Activated CD4-positive, alpha-beta T cell treated with anti-CD3 and anti-CD28 coated beads, Interleukin-2, amount 50 U/mL, for 48 hours (primary cell): ENCODE results near the gene PDE4D.
A peak's percentile ranks its signal among the peaks of the same experiment; 100 is the strongest.

Experiments
- DNase-seq, 2 experiments: peaks; one replicate each; pipeline ENCODE4 v3.0.0-alpha.2; 2020

The PDE4D gene

GRCh38 chr5:58934629-58935097, 958.9 kb downstream of the PDE4D start:
- no peak for DNase-seq

- DNase-seq: peak; percentile 30 to 36
Observed at GRCh38 chr5:58933891-58934628, 959.5 kb downstream of the PDE4D start.

- no peak for DNase-seq
Observed at GRCh38 chr5:58932057-58932612, 961.4 kb downstream of the PDE4D start.

- no peak for DNase-seq
Observed at GRCh38 chr5:58930520-58930919, 963.0 kb downstream of the PDE4D start.

GRCh38 chr5:58929726-58930125, 963.8 kb downstream of the PDE4D start:
- no peak for DNase-seq

GRCh38 chr5:58927938-58928337, 965.6 kb downstream of the PDE4D start:
- DNase-seq: no peak

GRCh38 chr5:58927181-58927580, 966.3 kb downstream of the PDE4D start:
- no peak for DNase-seq

- no peak for DNase-seq
Observed at GRCh38 chr5:58926541-58926935, 967.0 kb downstream of the PDE4D start.

- DNase-seq: peak in 1 of 2 experiments; percentile 30
Observed at GRCh38 chr5:58925627-58926540, 967.6 kb downstream of the PDE4D start.

GRCh38 chr5:58924306-58924705, 969.2 kb downstream of the PDE4D start:
- DNase-seq: no peak

- no peak for DNase-seq
Observed at GRCh38 chr5:58923355-58923754, 970.2 kb downstream of the PDE4D start.

- DNase-seq: no peak
Observed at GRCh38 chr5:58922461-58923171, 970.9 kb downstream of the PDE4D start.

GRCh38 chr5:58921159-58921558, 972.4 kb downstream of the PDE4D start:
- DNase-seq: no peak

- no peak for DNase-seq
Observed at GRCh38 chr5:58919833-58920232, 973.7 kb downstream of the PDE4D start.
